Endothelial cell of umbilical vein (primary cell): ENCODE results near the gene RCVRN. TPM values are rescaled to one million over a fixed set of nuclear protein-coding genes. Genes with fewer than 3 reads are reported as not detected.

ENCODE experiments used
- BruUV-seq: library from RNA; stranded (reverse); fragments of 400-500 nt; replicated peaks from 2 replicates; lab custom pipeline; 2021; lab: Mats Ljungman, UMichigan
- CTCF ChIA-PET: fragments of 300-600, 350-600 bp; sonication (Branson Sonifier 250); formaldehyde crosslinking; loops from one replicate; lab custom pipeline; 2021; ENCODE audit warnings: antibody characterized with exemption, inconsistent platforms; lab: Charles Lee
- POLR2A ChIA-PET: fragments of 300-600, 350-600 bp; sonication (Branson Sonifier 250); formaldehyde crosslinking; loops from one replicate; lab custom pipeline; 2021; ENCODE audit warnings: antibody characterized with exemption, inconsistent platforms; lab: Charles Lee
- DNase-seq: peaks from one replicate; pipeline ENCODE4 v3.0.0-alpha.2; 2011; ENCODE audit warnings: low read depth, low spot score
- FAIRE-seq: peaks from 2 replicates; lab custom pipeline; 2011; peaks lifted over from hg19 to GRCh38; lab: Jason Lieb, UNC
- H2AFZ ChIP-seq: 2 replicates; pipeline ENCODE4 v1.6.0; 2012; ENCODE audit warnings: low read depth, low read length, control low read depth, inconsistent platforms
- H3K27ac ChIP-seq: 2 replicates; pipeline ENCODE4 v1.5.1; 2011; ENCODE audit warnings: low read depth, mild to moderate bottlenecking, control low read depth, low read length, moderate library complexity; ENCODE audit not compliant: insufficient read depth
- H3K27me3 ChIP-seq, 2 experiments: 2 replicates each; pipeline versions ENCODE4 v1.6.0 to v1.6.1; 2011; ENCODE audit warnings: low read length in 2 of 2, mixed read lengths in 1 of 2; ENCODE audit not compliant: control insufficient read depth in 2 of 2, insufficient read depth in 2 of 2
- H3K36me3 ChIP-seq, 2 experiments: 2 replicates in 1 of 2; 3 replicates in 1 of 2; pipeline ENCODE4 v1.5.1; 2011; ENCODE audit warnings: low read length in 2 of 2, mild to moderate bottlenecking in 1 of 2, moderate library complexity in 1 of 2; ENCODE audit not compliant: control insufficient read depth in 2 of 2, insufficient read depth in 2 of 2; ENCODE audit errors: extremely low read depth in 1 of 2
- H3K4me1 ChIP-seq: 3 replicates; pipeline ENCODE4 v1.5.1; 2011; ENCODE audit warnings: mild to moderate bottlenecking, low read length; ENCODE audit not compliant: control insufficient read depth, insufficient read depth; ENCODE audit errors: extremely low read depth
- H3K4me2 ChIP-seq: 2 replicates; pipeline ENCODE4 v1.6.1; 2011; ENCODE audit warnings: low read length, control low read depth, mixed read lengths; ENCODE audit not compliant: insufficient read depth
- H3K4me3 ChIP-seq, 3 experiments: fragments of 200-600 bp in 1 of 3; sonication (generic), shearing (Covaris generic) in 1 of 3; replicated peaks in 1 of 3; 2 replicates each; pipeline ENCODE4 v1.5.1; 2011 to 2016; ENCODE audit warnings: control low read depth in 3 of 3, low read length in 3 of 3, mild to moderate bottlenecking in 2 of 3, inconsistent platforms in 1 of 3, low read depth in 1 of 3, moderate library complexity in 1 of 3; ENCODE audit not compliant: insufficient read depth in 1 of 3
- H3K79me2 ChIP-seq: 2 replicates; pipeline ENCODE4 v1.6.0; 2012; ENCODE audit warnings: low read length, inconsistent platforms; ENCODE audit not compliant: control insufficient read depth, insufficient read depth
- H3K9ac ChIP-seq: replicated peaks from 2 replicates; pipeline ENCODE3; 2011; ENCODE audit warnings: low read length, control low read depth; ENCODE audit not compliant: insufficient read depth; ENCODE audit errors: extremely low read depth
- H3K9me1 ChIP-seq: replicated peaks from 3 replicates; pipeline ENCODE4 v1.6.0; 2011; ENCODE audit warnings: mild to moderate bottlenecking, low read length; ENCODE audit not compliant: control insufficient read depth, insufficient read depth; ENCODE audit errors: extremely low read depth
- H3K9me3 ChIP-seq: replicated peaks from 2 replicates; pipeline ENCODE4 v1.5.1; 2012; ENCODE audit warnings: low read length, inconsistent platforms; ENCODE audit not compliant: control insufficient read depth, insufficient read depth
- H4K20me1 ChIP-seq: replicated peaks from 2 replicates; pipeline ENCODE3; 2011; ENCODE audit warnings: mild to moderate bottlenecking, low read length; ENCODE audit not compliant: control insufficient read depth, insufficient read depth; ENCODE audit errors: extremely low read depth
- CTCF ChIP-seq, 2 donors: IDR thresholded peaks; 1 replicate in 1 of 2; 2 replicates in 1 of 2; pipeline ENCODE4 v1.5.1; 2011; ENCODE audit warnings: low read length in 2 of 2, mild to moderate bottlenecking in 2 of 2, moderate library complexity in 2 of 2, control low read depth in 1 of 2, inconsistent platforms in 1 of 2, low read depth in 1 of 2; ENCODE audit not compliant: insufficient read depth in 1 of 2; ENCODE audit errors: extremely low read depth in 1 of 2
- EZH2 ChIP-seq: IDR thresholded peaks from 2 replicates; pipeline ENCODE4 v1.6.1; 2012; ENCODE audit warnings: borderline replicate concordance, low read depth, mild to moderate bottlenecking, moderate library complexity, low read length, inconsistent platforms; ENCODE audit not compliant: severe bottlenecking
- FOS ChIP-seq: IDR thresholded peaks from 2 replicates; pipeline ENCODE4 v1.6.1; 2011; ENCODE audit warnings: mild to moderate bottlenecking, low read length, moderate library complexity, borderline replicate concordance; ENCODE audit not compliant: insufficient read depth
- GATA2 ChIP-seq: IDR thresholded peaks from 2 replicates; pipeline ENCODE4 v1.7.0; 2011; ENCODE audit warnings: low read depth, mild to moderate bottlenecking, moderate library complexity, mixed read lengths, low read length; ENCODE audit not compliant: insufficient read length, insufficient read depth
- JUN ChIP-seq: IDR thresholded peaks from 2 replicates; pipeline ENCODE4 v1.6.1; 2011; ENCODE audit warnings: borderline replicate concordance, low read depth; ENCODE audit not compliant: insufficient read length, insufficient read depth
- MYC ChIP-seq: IDR thresholded peaks from one replicate; pipeline ENCODE4 v1.6.1; 2011; ENCODE audit warnings: mild to moderate bottlenecking, low read depth, low read length
- POLR2A ChIP-seq: IDR thresholded peaks from 2 replicates; pipeline ENCODE4 v1.6.1; 2012; ENCODE audit warnings: low read depth, mild to moderate bottlenecking, control low read depth, low read length
- POLR2AphosphoS5 ChIP-seq: IDR thresholded peaks from 2 replicates; pipeline ENCODE4 v1.6.1; 2012; ENCODE audit warnings: low read depth, mild to moderate bottlenecking, control low read depth, low read length, moderate library complexity; ENCODE audit not compliant: insufficient read depth
- dilution Hi-C: fragments of 300-500 bp; cut with MboI; formaldehyde crosslinking; loops from one replicate; pipeline ENCODE4 v1.15.0; 2019; ENCODE audit warnings: low sequenced_read_pairs; ENCODE audit not compliant: extremely low pct_ligation_motif_present
- intact Hi-C: fragments of 100-400 bp; cut with micrococcal nuclease; formaldehyde crosslinking; loops from one replicate; pipeline ENCODE4 v1.10.0; 2022
- polyA plus RNA-seq, 4 experiments: library from polyadenylated mRNA; depleted of rRNA in 3 of 4; stranded (reverse) in 3 of 4; unstranded in 1 of 4; fragments of >200 nt; gene quantifications; 2 replicates each; pipeline versions ENCODE4 v1.2.1 to v1.2.3, GENCODE V29; 2011 to 2012; ENCODE audit warnings: missing spikeins in 1 of 4
- total RNA-seq: library from RNA; stranded (reverse); gene quantifications from 2 replicates; pipeline ENCODE4 v1.2.3, GENCODE V29; 2021
- TF ChIP-seq, protein P1 (sequence below): IDR thresholded peaks from 2 replicates; pipeline ENCODE4 v1.6.1; 2011; ENCODE audit not compliant: insufficient read depth, insufficient read length

RCVRN gene
- total and polyA plus RNA-seq, 2 donors (not counting 3 experiments of a cell fraction or from before 2014, with no cell fraction given), result not detected

GRCh38 chr17:9940841-9941240 is 35.8 kb upstream of the RCVRN start:
- TF ChIP-seq MYC, result no peak
- no peak for TF ChIP-seq CTCF (IDR thresholded peaks at IDR 0.05; ENCODE audit: extremely low read depth in 1 of 2, insufficient read depth in 1 of 2, low read depth in 1 of 2, low read length in 2 of 2)
- TF ChIP-seq, protein P1, sequence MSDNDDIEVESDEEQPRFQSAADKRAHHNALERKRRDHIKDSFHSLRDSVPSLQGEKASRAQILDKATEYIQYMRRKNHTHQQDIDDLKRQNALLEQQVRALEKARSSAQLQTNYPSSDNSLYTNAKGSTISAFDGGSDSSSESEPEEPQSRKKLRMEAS, result no peak
- no peak for TF ChIP-seq POLR2A
- no peak for TF ChIP-seq GATA2
- TF ChIP-seq JUN, result no peak
- TF ChIP-seq POLR2AphosphoS5, result no peak
- no peak for TF ChIP-seq FOS
- TF ChIP-seq EZH2, result no peak
- Histone ChIP-seq H3K36me3 (no peaks in the 10 kb centered on the region), H3K27me3 (no peaks in the 10 kb centered on the region), H3K79me2 (no peaks in the 10 kb centered on the region), H3K4me3 (no peak overlapping the region), H4K20me1 (no peaks in the 10 kb centered on the region), H3K4me2 (no peak overlapping the region), H3K9ac (no peak overlapping the region), H3K27ac (no peak overlapping the region), H3K9me1 (no peaks in the 10 kb centered on the region), H3K9me3 (peaks cover 4% of the 10 kb centered on the region), H3K4me1 (no peaks in the 10 kb centered on the region), H2AFZ (no peak overlapping the region)
- BruUV-seq, result no TSS peak
- dilution Hi-C loops (no loop called here), intact Hi-C loops (no loop called here)
- FAIRE-seq, result no peak
- CTCF ChIA-PET, result interaction anchor here (1.7 kb wide), 1 partner anchor 16 kb away, joined by 5 read pairs; no protein-coding TSS in a partner anchor
- DNase-seq, result no peak
- POLR2A ChIA-PET, result no interaction called here
